Gastrocnemius medialis (tissue), 4 donors: Measurements from ENCODE around the gene ENTPD6. TPM values are rescaled to one million over a fixed set of nuclear protein-coding genes. Genes with fewer than 3 reads are reported as not detected.
A peak's percentile ranks its signal among the peaks of the same experiment; 100 is the strongest.
"Not testable (repeated sequence)": the region's sequence is repeated elsewhere in the genome, so short reads cannot be mapped to it uniquely, and the experiment has no call there.

Source experiments
- ATAC-seq, 2 donors: fragments of 150-250 bp; one replicate each; pipeline ENCODE4 v1.9.1; 2016
- DNase-seq, 2 donors: peaks; one replicate each; pipeline ENCODE4 v3.0.0-alpha.2; 2019
- H3K27ac ChIP-seq, 4 donors: fragments of 200-600 bp; sonication (generic); 1 replicate in 1 of 4; 2 replicates in 3 of 4; pipeline ENCODE4 v1.5.1; 2016 to 2018; ENCODE audit warnings: mild to moderate bottlenecking in 2 of 4, moderate library complexity in 1 of 4
- H3K27me3 ChIP-seq, 3 donors: fragments of 200-600 bp; sonication (generic) in 2 of 3; 1 replicate in 1 of 3; 2 replicates in 2 of 3; pipeline versions ENCODE4 v1.5.1 to v1.6.0; 2016 to 2019; ENCODE audit warnings: mild to moderate bottlenecking in 1 of 3, moderate library complexity in 1 of 3
- H3K36me3 ChIP-seq, 2 donors: fragments of 200-600 bp; sonication (generic) in 1 of 2; one replicate each; pipeline ENCODE4 v1.5.1; 2017 to 2018
- H3K4me1 ChIP-seq, 2 donors: fragments of 200-600 bp; sonication (generic) in 1 of 2; one replicate each; pipeline ENCODE4 v1.5.1; 2016 to 2017; ENCODE audit warnings: mild to moderate bottlenecking in 2 of 2
- H3K4me3 ChIP-seq, 4 donors: fragments of 200-600 bp; sonication (generic) in 3 of 4; 1 replicate in 1 of 4; 2 replicates in 3 of 4; pipeline ENCODE4 v1.5.1; 2016 to 2019; ENCODE audit warnings: mild to moderate bottlenecking in 2 of 4
- H3K9me3 ChIP-seq, 3 donors: fragments of 200-600 bp; sonication (generic) in 2 of 3; 1 replicate in 1 of 3; 2 replicates in 2 of 3; pipeline ENCODE4 v1.5.1; 2016 to 2019
- CTCF ChIP-seq, 5 experiments: fragments of 450-650 bp in 3 of 5; fragments of 200-600 bp in 2 of 5; sonication (generic) in 2 of 5; IDR thresholded peaks in 4 of 5; conservative IDR thresholded peaks in 1 of 5; 1 replicate in 4 of 5; 2 replicates in 1 of 5; pipeline ENCODE4 v1.5.1; 2016 to 2019; ENCODE audit warnings: antibody characterized with exemption in 5 of 5, mild to moderate bottlenecking in 3 of 5, moderate library complexity in 3 of 5
- POLR2A ChIP-seq, 2 donors: fragments of 450-650 bp; IDR thresholded peaks; one replicate each; pipeline ENCODE4 v1.6.1; 2017; ENCODE audit warnings: antibody characterized with exemption in 2 of 2, mild to moderate bottlenecking in 2 of 2, moderate library complexity in 2 of 2
- in situ Hi-C, 4 donors: fragments of 200-750 bp; cut with MboI; loops; one replicate each; pipeline versions ENCODE4 v1.15.0 to v1.8.0; 2017; ENCODE audit warnings: low sequenced_read_pairs in 4 of 4
- intact Hi-C: fragments of 100-400 bp; cut with DNase I; formaldehyde crosslinking; loops from one replicate; pipeline ENCODE4 v1.15.1; 2023; ENCODE audit warnings: low total_unique reads
- total RNA-seq, 4 donors: library from RNA; depleted of rRNA; stranded (reverse); fragments of >200 nt; gene quantifications; one replicate each; pipeline versions ENCODE4 v1.1.0 to v1.2.3, GENCODE V29; 2016

ENTPD6 gene
- total RNA-seq, 4 donors from 2014 or later, result 27.0 to 61.1 (median 50.2) TPM

- intact Hi-C loops (no loop called here), in situ Hi-C loops (loop anchor here in 2 of 4 donors (25.0 kb wide), 2 partner anchors 127 to 273 kb away; partner anchors contain the start of genes ABHD12 (in 1 of the 2) and APMAP (in 1 of the 2))
- Histone ChIP-seq H3K4me3 (no peak overlapping the region), H3K27ac (no peak overlapping the region), H3K36me3 (no peaks in the 10 kb centered on the region), H3K9me3 (no peaks in the 10 kb centered on the region), H3K4me1 (peaks cover 20 to 21% of the 10 kb centered on the region in 2 donors), H3K27me3 (no peaks in the 10 kb centered on the region)
- TF ChIP-seq CTCF (IDR thresholded peaks at IDR 0.05 in 4 of 5, conservative IDR thresholded peaks at IDR 0.05 in 1 of 5) (no peak), POLR2A (IDR thresholded peaks at IDR 0.05) (no peak)
- DNase-seq (no peak), ATAC-seq (no peak)
Observed at GRCh38 chr20:25259788-25260254, 64.3 kb downstream of the ENTPD6 start.

GRCh38 chr20:25260770-25261437, 65.4 kb downstream of the ENTPD6 start:
- H3K4me1 ChIP-seq, result peaks cover 9 to 12% of the 10 kb centered on the region in 2 donors
- in situ Hi-C loops, result loop anchor here in 2 of 4 donors (25.0 kb wide), 2 partner anchors 126 to 274 kb away; partner anchors contain the start of genes ABHD12 (in 1 of the 2) and APMAP (in 1 of the 2)
- H3K27ac ChIP-seq, H3K36me3 ChIP-seq, ATAC-seq, H3K27me3 ChIP-seq, H3K4me3 ChIP-seq, intact Hi-C loops, H3K9me3 ChIP-seq, DNase-seq: not testable (repeated sequence)

- no peaks in the 10 kb centered on the region for H3K9me3 ChIP-seq
- TF ChIP-seq CTCF (IDR thresholded peaks at IDR 0.05 in 4 of 5, conservative IDR thresholded peaks at IDR 0.05 in 1 of 5) (no peak), POLR2A (IDR thresholded peaks at IDR 0.05) (no peak)
- H3K27ac ChIP-seq, result no peak overlapping the region
- no peak for ATAC-seq
- H3K4me1 ChIP-seq, result peaks cover 28 to 33% of the 10 kb centered on the region in 2 donors
- peak in 1 of 2 donors; percentile 6 for DNase-seq
- no peak overlapping the region for H3K4me3 ChIP-seq
- peaks cover 0 to 17% of the 10 kb centered on the region in 2 donors for H3K36me3 ChIP-seq
- no peaks in the 10 kb centered on the region for H3K27me3 ChIP-seq
- intact Hi-C loops (no loop called here), in situ Hi-C loops (loop anchor here in 2 of 4 donors (25.0 kb wide), 2 partner anchors 118 to 282 kb away; partner anchors contain the start of genes ABHD12 (in 1 of the 2) and APMAP (in 1 of the 2))
Observed at GRCh38 chr20:25269057-25269832, 73.7 kb downstream of the ENTPD6 start.

GRCh38 chr20:25269833-25270170, 74.3 kb downstream of the ENTPD6 start:
- H3K27me3 ChIP-seq, result no peaks in the 10 kb centered on the region
- DNase-seq (no peak), ATAC-seq (no peak)
- peaks cover 0 to 17% of the 10 kb centered on the region in 2 donors for H3K36me3 ChIP-seq
- no peak for TF ChIP-seq CTCF (IDR thresholded peaks at IDR 0.05 in 4 of 5, conservative IDR thresholded peaks at IDR 0.05 in 1 of 5)
- no peak for TF ChIP-seq POLR2A (IDR thresholded peaks at IDR 0.05)
- peaks cover 32 to 38% of the 10 kb centered on the region in 2 donors for H3K4me1 ChIP-seq
- H3K27ac ChIP-seq, result no peak overlapping the region
- intact Hi-C loops, result no loop called here
- in situ Hi-C loops, result loop anchor here in 2 of 4 donors (25.0 kb wide), 2 partner anchors 117 to 283 kb away; partner anchors contain the start of genes ABHD12 (in 1 of the 2) and APMAP (in 1 of the 2)
- no peak overlapping the region for H3K4me3 ChIP-seq
- H3K9me3 ChIP-seq, result no peaks in the 10 kb centered on the region
